HepG2 (cell line): ENCODE results near the gene TUT4. TPM values are rescaled to one million over a fixed set of nuclear protein-coding genes. Genes with fewer than 3 reads are reported as not detected.

Source experiments
- ATAC-seq: fragments of 200-7000 bp; cut with Tn5 transposase; 3 replicates; pipeline ENCODE4 v1.9.1; 2020; ENCODE audit warnings: mild to moderate bottlenecking, moderate library complexity
- BruUV-seq: library from RNA; stranded (reverse); fragments of 400-500 nt; replicated peaks from 2 replicates; lab custom pipeline; 2021; lab: Mats Ljungman, UMichigan
- CTCF ChIA-PET: fragments of 300-600 bp; formaldehyde crosslinking; extraction: SDS; loops from one replicate; lab custom pipeline; 2021; ENCODE audit warnings: low total read pairs, inconsistent platforms, low intra/inter-chr PET ratio; lab: Yijun Ruan, JAX
- POLR2A ChIA-PET: fragments of 350-600 bp; sonication (Branson Sonifier 250); formaldehyde crosslinking; loops from one replicate; lab custom pipeline; 2020; ENCODE audit warnings: antibody characterized with exemption, inconsistent platforms; lab: Yijun Ruan, JAX
- DNase-seq: peaks from one replicate; pipeline ENCODE4 v3.0.0-alpha.2; 2015; ENCODE audit warnings: low spot score
- FAIRE-seq: peaks from 3 replicates; lab custom pipeline; 2011; peaks lifted over from hg19 to GRCh38; lab: Jason Lieb, UNC
- H2AFZ ChIP-seq: one replicate; pipeline ENCODE4 v1.6.1; 2011; ENCODE audit warnings: low read length, inconsistent platforms
- H3K27ac ChIP-seq: fragments of 300-600 bp; 3 replicates; pipeline ENCODE4 v1.8.0; 2011; ENCODE audit warnings: mixed run types, mild to moderate bottlenecking, mixed read lengths, low read length, inconsistent platforms; ENCODE audit not compliant: insufficient read depth; ENCODE audit errors: extremely low read length
- H3K27me3 ChIP-seq, 2 experiments: fragments of 200-600 bp in 1 of 2; 2 replicates in 1 of 2; 3 replicates in 1 of 2; pipeline versions ENCODE4 v1.6.0 to v1.8.0; 2011; ENCODE audit warnings: low read length in 2 of 2, mild to moderate bottlenecking in 2 of 2, moderate library complexity in 2 of 2, inconsistent platforms in 1 of 2; ENCODE audit not compliant: insufficient read depth in 2 of 2, control insufficient read depth in 1 of 2
- H3K36me3 ChIP-seq, 2 experiments: fragments of 200-600 bp in 1 of 2; replicated peaks in 1 of 2; 2 replicates in 1 of 2; 3 replicates in 1 of 2; pipeline versions ENCODE4 v1.5.1 to v1.8.0; 2011; ENCODE audit warnings: low read length in 2 of 2, inconsistent platforms in 1 of 2; ENCODE audit not compliant: insufficient read depth in 2 of 2, control insufficient read depth in 1 of 2
- H3K4me1 ChIP-seq: 2 replicates; pipeline ENCODE4 v1.5.1; 2012; ENCODE audit warnings: low read length, inconsistent platforms; ENCODE audit not compliant: insufficient read depth
- H3K4me2 ChIP-seq: 2 replicates; pipeline ENCODE4 v1.6.0; 2011; ENCODE audit warnings: low read depth, low read length, inconsistent platforms
- H3K4me3 ChIP-seq, 3 experiments: fragments of 200-600 bp in 1 of 3; sonication (generic), shearing (Covaris generic) in 1 of 3; replicated peaks in 1 of 3; 2 replicates each; pipeline ENCODE4 v1.5.1; 2011 to 2016; ENCODE audit warnings: low read length in 3 of 3, inconsistent platforms in 2 of 3, low read depth in 2 of 3, mild to moderate bottlenecking in 2 of 3, control low read depth in 1 of 3, mixed read lengths in 1 of 3; ENCODE audit not compliant: insufficient read depth in 1 of 3
- H3K79me2 ChIP-seq: one replicate; pipeline ENCODE4 v1.6.1; 2011; ENCODE audit warnings: low read length, inconsistent platforms; ENCODE audit not compliant: insufficient read depth
- H3K9ac ChIP-seq: 2 replicates; pipeline ENCODE4 v1.6.0; 2011; ENCODE audit warnings: mild to moderate bottlenecking, low read depth, low read length, inconsistent platforms; ENCODE audit not compliant: insufficient read depth
- H3K9me3 ChIP-seq: 2 replicates; pipeline ENCODE4 v1.5.1; 2012; ENCODE audit warnings: mild to moderate bottlenecking, low read length
- H4K20me1 ChIP-seq: 2 replicates; pipeline ENCODE4 v1.6.0; 2011; ENCODE audit warnings: inconsistent platforms, mild to moderate bottlenecking, low read length, moderate library complexity; ENCODE audit not compliant: insufficient read depth
- AGO1 ChIP-seq: fragments of 200-400 bp; formaldehyde crosslinking; IDR thresholded peaks from 2 replicates; pipeline ENCODE4 v1.6.1; 2017; ENCODE audit warnings: mild to moderate bottlenecking, low read depth, low read length, moderate library complexity; ENCODE audit not compliant: poor library complexity, severe bottlenecking
- DMAP1 ChIP-seq: IDR thresholded peaks from 2 replicates; pipeline ENCODE4 v1.6.1; 2016
- FOXC1 ChIP-seq: sonication (generic); formaldehyde crosslinking; IDR thresholded peaks from 2 replicates; pipeline ENCODE4 v1.8.0; 2022; ENCODE audit warnings: mild to moderate bottlenecking, missing genetic modification reagents, borderline replicate concordance
- HES4 ChIP-seq: sonication (generic); formaldehyde crosslinking; IDR thresholded peaks from 2 replicates; pipeline ENCODE4 v1.9.0; 2021; ENCODE audit warnings: mild to moderate bottlenecking, missing genetic modification reagents, borderline replicate concordance
- HMGA1 ChIP-seq: sonication (generic); formaldehyde crosslinking; conservative IDR thresholded peaks from 2 replicates; pipeline ENCODE4 v1.4.0; 2020; ENCODE audit warnings: missing genetic modification reagents
- REPIN1 ChIP-seq: sonication (generic); formaldehyde crosslinking; IDR thresholded peaks from 2 replicates; pipeline ENCODE4 v1.8.0; 2022; ENCODE audit warnings: missing genetic modification reagents, low read depth, mild to moderate bottlenecking, borderline replicate concordance
- ZKSCAN1 ChIP-seq: fragments of 150-350 bp; IDR thresholded peaks from 2 replicates; pipeline ENCODE4 v1.6.1; 2014; ENCODE audit warnings: low read length
- ZNF501 ChIP-seq: sonication (generic); formaldehyde crosslinking; IDR thresholded peaks from 2 replicates; pipeline ENCODE4 v1.5.1; 2020; ENCODE audit warnings: mild to moderate bottlenecking, moderate library complexity, missing genetic modification reagents
- ZNF615 ChIP-seq: sonication (generic); formaldehyde crosslinking; IDR thresholded peaks from 2 replicates; pipeline ENCODE4 v1.5.0; 2020; ENCODE audit warnings: mild to moderate bottlenecking, missing genetic modification reagents, borderline replicate concordance
- ZNF616 ChIP-seq: sonication (generic); formaldehyde crosslinking; IDR thresholded peaks from 2 replicates; pipeline ENCODE4 v1.5.0; 2020; ENCODE audit warnings: low read depth, mild to moderate bottlenecking, missing genetic modification reagents
- ZNF678 ChIP-seq: sonication (generic); formaldehyde crosslinking; IDR thresholded peaks from 2 replicates; pipeline ENCODE4 v1.4.0; 2020; ENCODE audit warnings: mild to moderate bottlenecking, missing genetic modification reagents
- WGBS: methylation state at CpG from one replicate; pipeline ENCODE4 v1.1.6; 2017; ENCODE audit warnings: low lambda C conversion rate; 5-methylcytosine and 5-hydroxymethylcytosine counted together
- in situ Hi-C: cut with HindIII; loops from 2 replicates; pipeline ENCODE4 v1.10.0; 2017; ENCODE audit warnings: low pct_unique_long_range_greater_than_20kb; ENCODE audit not compliant: extremely low pct_ligation_motif_present
- intact Hi-C: fragments of 100-400 bp; cut with micrococcal nuclease; formaldehyde crosslinking; loops from one replicate; pipeline ENCODE4 v1.10.0; 2022; ENCODE audit not compliant: unreplicated experiment
- polyA plus RNA-seq, 8 experiments: library from polyadenylated mRNA; depleted of rRNA in 3 of 8; stranded (reverse) in 7 of 8; unstranded in 1 of 8; fragments of >200 nt; fragmentation: Illumina TruSeq in 4 of 8; extraction: Trizol in 4 of 8; gene quantifications; 2 replicates each; pipeline versions ENCODE4 v1.2.1 to v1.2.3, GENCODE V29; 2011 to 2016; ENCODE audit warnings: low read depth in 4 of 8, missing spikeins in 1 of 8, mixed read lengths in 1 of 8; ENCODE audit not compliant: insufficient read depth in 1 of 8
- total RNA-seq, 5 experiments: library from RNA; depleted of rRNA; stranded (reverse); fragments of >200 nt; fragmentation: Illumina TruSeq; extraction: Trizol; gene quantifications; 2 replicates each; pipeline ENCODE4 v1.2.3, GENCODE V29; 2016; ENCODE audit warnings: low read depth in 1 of 5
- TF ChIP-seq, protein P1 (sequence below): IDR thresholded peaks from 2 replicates; pipeline ENCODE4 v1.6.1; 2016; ENCODE audit warnings: control low read depth
- TF ChIP-seq, protein P2 (sequence below): sonication (generic); formaldehyde crosslinking; IDR thresholded peaks from 2 replicates; pipeline ENCODE4 v1.4.0; 2020; ENCODE audit warnings: mild to moderate bottlenecking, low read depth, missing genetic modification reagents
- TF ChIP-seq, protein P3 (sequence below): sonication (generic); formaldehyde crosslinking; IDR thresholded peaks from 2 replicates; pipeline ENCODE4 v1.5.0; 2020; ENCODE audit warnings: mild to moderate bottlenecking, missing genetic modification reagents
- TF ChIP-seq, protein P4 (sequence below): IDR thresholded peaks from 2 replicates; pipeline ENCODE4 v1.6.1; 2018; ENCODE audit warnings: missing genetic modification reagents

TUT4 gene
- total and polyA plus RNA-seq, 2 of the 13 experiments (the other 11 are each of a cell fraction or from before 2014, with no cell fraction given): 44.7 to 53.5 TPM

DNA sequence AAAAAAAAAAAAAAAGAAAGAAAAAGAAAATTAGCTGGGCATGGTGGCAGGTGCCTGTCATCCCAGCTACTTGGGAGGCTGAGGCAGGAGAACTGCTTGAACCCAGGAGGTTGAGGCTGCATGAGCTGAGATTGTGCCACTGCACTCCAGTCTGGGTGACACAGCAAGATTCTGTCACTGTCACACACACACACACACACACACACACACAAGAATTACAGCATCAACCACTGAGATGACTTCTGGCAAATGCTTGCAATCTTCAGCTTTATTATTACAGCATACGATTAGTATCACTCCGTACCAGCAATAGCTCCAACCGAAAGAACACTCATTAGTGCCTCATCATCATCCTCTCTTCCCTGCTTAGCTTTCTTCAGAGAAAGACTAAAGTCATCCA, 153.3 kb downstream of the TUT4 start:
- intact Hi-C loops: loop anchor here (10.0 kb wide), 1 partner anchor 285 kb away; no protein-coding TSS in a partner anchor

More for the DNA sequence above, 153.3 kb downstream of the TUT4 start:
- Histone ChIP-seq H2AFZ (no peak overlapping the region), H3K36me3 (peaks cover 2 to 52% of the 10 kb centered on the region in 2 experiments; a peak in 4 of 5 replicates), H3K79me2 (peaks cover 20% of the 10 kb centered on the region), H4K20me1 (no peaks in the 10 kb centered on the region), H3K9ac (no peak overlapping the region), H3K9me3 (no peaks in the 10 kb centered on the region), H3K4me1 (peaks cover 18% of the 10 kb centered on the region), H3K27ac (no peak overlapping the region), H3K4me3 (no peak overlapping the region), H3K4me2 (no peak overlapping the region), H3K27me3 (peaks cover 0 to 2% of the 10 kb centered on the region in 2 experiments; a peak in 1 of 5 replicates)
- 94% methylated on average over 3 of the region's 3 CpGs for WGBS
- POLR2A ChIA-PET: no interaction called here
- DNase-seq (no peak), FAIRE-seq (no peak), ATAC-seq (no peak)
- in situ Hi-C loops: no loop called here
- no TSS peak for BruUV-seq
- CTCF ChIA-PET: no interaction called here
- TF ChIP-seq REPIN1 (CRISPR knock-in tag) (no peak), ZKSCAN1 (no peak), AGO1 (no peak), ZNF678 (CRISPR knock-in tag) (no peak), DMAP1 (CRISPR knock-in tag) (no peak), HMGA1 (CRISPR knock-in tag) (no peak), HES4 (CRISPR knock-in tag) (no peak), ZNF616 (CRISPR knock-in tag) (no peak), FOXC1 (CRISPR knock-in tag) (no peak), ZNF501 (CRISPR knock-in tag) (no peak), ZNF615 (CRISPR knock-in tag) (no peak)
- TF ChIP-seq, protein P1, sequence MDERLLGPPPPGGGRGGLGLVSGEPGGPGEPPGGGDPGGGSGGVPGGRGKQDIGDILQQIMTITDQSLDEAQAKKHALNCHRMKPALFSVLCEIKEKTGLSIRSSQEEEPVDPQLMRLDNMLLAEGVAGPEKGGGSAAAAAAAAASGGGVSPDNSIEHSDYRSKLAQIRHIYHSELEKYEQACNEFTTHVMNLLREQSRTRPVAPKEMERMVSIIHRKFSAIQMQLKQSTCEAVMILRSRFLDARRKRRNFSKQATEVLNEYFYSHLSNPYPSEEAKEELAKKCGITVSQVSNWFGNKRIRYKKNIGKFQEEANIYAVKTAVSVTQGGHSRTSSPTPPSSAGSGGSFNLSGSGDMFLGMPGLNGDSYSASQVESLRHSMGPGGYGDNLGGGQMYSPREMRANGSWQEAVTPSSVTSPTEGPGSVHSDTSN (CRISPR knock-in tag): no peak
- TF ChIP-seq, protein P2, sequence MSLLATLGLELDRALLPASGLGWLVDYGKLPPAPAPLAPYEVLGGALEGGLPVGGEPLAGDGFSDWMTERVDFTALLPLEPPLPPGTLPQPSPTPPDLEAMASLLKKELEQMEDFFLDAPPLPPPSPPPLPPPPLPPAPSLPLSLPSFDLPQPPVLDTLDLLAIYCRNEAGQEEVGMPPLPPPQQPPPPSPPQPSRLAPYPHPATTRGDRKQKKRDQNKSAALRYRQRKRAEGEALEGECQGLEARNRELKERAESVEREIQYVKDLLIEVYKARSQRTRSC (CRISPR knock-in tag): no peak
- TF ChIP-seq, protein P3, sequence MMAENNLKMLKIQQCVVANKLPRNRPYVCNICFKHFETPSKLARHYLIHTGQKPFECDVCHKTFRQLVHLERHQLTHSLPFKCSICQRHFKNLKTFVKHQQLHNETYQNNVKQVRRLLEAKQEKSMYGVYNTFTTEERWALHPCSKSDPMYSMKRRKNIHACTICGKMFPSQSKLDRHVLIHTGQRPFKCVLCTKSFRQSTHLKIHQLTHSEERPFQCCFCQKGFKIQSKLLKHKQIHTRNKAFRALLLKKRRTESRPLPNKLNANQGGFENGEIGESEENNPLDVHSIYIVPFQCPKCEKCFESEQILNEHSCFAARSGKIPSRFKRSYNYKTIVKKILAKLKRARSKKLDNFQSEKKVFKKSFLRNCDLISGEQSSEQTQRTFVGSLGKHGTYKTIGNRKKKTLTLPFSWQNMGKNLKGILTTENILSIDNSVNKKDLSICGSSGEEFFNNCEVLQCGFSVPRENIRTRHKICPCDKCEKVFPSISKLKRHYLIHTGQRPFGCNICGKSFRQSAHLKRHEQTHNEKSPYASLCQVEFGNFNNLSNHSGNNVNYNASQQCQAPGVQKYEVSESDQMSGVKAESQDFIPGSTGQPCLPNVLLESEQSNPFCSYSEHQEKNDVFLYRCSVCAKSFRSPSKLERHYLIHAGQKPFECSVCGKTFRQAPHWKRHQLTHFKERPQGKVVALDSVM (CRISPR knock-in tag): no peak
- TF ChIP-seq, protein P4, sequence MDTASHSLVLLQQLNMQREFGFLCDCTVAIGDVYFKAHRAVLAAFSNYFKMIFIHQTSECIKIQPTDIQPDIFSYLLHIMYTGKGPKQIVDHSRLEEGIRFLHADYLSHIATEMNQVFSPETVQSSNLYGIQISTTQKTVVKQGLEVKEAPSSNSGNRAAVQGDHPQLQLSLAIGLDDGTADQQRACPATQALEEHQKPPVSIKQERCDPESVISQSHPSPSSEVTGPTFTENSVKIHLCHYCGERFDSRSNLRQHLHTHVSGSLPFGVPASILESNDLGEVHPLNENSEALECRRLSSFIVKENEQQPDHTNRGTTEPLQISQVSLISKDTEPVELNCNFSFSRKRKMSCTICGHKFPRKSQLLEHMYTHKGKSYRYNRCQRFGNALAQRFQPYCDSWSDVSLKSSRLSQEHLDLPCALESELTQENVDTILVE (CRISPR knock-in tag): no peak
